GM19467 (cell line): ENCODE results near the gene IGBP1.
"Not testable (repeated sequence)": the region's sequence is repeated elsewhere in the genome, so short reads cannot be mapped to it uniquely, and the experiment has no call there.

Experiments
- ATAC-seq: cut with Tn5 transposase; IDR thresholded peaks from one replicate; pipeline ENCODE4 v1.9.1; 2021; ENCODE audit warnings: mild to moderate bottlenecking, moderate library complexity; ENCODE audit not compliant: unreplicated experiment

IGBP1 gene

GRCh38 chrX:70133303-70134115, at the start of gene IGBP1:
IGBP1 (plus strand) TSS chrX:70133447; CDS start chrX:70133948, 501 bp downstream.
- ATAC-seq, result peak; percentile 83

DNA sequence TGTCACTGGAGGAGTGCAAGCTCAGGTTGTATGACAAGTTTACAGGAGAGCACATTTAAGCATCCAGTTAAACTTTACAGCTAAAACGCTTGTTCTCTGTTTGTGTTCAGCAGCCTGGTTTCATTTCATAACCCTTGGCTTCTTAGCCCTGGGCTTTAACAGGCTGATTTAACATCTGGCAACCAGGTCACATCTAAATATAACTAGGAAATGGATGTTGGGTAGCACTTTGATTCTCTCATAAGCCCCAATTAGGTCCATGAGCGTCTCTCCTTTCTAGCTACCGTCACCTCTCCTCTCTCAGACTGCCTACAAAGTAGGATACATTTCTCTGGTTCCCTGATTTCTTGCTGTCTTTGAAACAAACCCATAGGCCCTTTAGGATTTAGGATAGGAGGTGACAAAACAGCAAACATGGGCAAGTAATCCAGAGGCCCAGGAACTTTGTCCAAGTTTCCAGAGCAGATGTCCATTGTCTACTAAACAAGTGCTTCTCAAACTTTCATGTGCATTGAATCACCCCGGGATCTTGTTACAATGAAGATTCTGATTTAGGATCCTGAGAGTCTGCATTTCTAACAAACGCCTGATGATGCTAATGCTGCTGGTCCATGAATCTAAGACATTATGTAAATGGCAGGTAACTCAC, 48.5 kb upstream of the IGBP1 start:
- ATAC-seq, result no peak

GRCh38 chrX:70087857-70088630, 45.2 kb upstream of the IGBP1 start:
- no peak for ATAC-seq

DNA sequence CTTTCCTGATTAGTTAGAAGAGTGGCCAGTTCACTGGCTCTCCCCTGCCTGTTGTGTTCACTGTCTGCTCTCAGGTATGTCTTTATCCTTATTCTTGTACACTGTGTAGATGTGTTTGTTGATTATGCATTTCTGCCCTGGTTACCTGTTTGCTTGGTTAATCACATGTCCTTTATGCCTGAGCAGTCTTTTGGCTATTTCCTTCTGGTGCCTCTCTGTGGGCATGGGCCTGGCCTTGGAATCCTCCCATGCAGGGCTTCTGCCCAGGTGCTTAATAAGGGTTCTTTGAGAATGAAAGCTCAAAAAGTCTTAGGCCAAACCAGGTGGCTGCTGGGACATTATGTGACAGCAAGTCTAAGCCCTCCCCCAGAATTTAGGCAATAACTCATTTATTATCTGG, 44.5 kb upstream of the IGBP1 start:
- ATAC-seq, result no peak

DNA sequence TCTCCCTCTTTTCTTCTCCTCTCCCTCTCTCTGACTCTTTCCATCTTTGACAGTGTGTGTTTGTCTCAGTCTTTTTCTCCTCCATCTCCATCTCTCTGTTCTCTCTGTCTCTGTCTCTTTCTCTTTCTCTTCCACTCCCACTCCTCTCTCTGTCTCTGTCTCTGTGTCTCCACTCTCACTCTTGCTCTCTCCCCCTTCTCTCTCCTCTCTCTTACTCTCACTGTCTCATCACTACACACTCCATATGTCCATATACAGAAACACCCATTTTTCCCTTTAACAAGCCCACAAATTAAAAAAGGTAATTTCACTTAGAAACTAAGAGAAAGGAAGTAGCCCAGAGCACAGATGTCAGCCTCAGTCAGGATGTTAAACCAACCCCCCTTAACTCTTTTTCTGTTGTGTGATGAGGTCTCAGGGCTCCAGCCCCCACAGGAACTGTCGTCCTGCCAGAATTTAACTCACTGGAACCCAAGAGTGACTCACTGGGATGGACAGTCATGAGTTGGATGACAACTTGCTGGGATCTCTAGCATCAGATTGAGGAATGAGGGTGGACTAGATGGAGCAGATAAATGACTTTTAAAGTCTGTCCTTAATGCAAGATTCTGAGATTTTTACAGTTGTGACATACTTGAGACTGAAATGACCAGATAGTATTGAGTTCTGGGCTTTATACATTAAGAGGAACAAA, 43.5 kb upstream of the IGBP1 start:
- no peak for ATAC-seq

DNA sequence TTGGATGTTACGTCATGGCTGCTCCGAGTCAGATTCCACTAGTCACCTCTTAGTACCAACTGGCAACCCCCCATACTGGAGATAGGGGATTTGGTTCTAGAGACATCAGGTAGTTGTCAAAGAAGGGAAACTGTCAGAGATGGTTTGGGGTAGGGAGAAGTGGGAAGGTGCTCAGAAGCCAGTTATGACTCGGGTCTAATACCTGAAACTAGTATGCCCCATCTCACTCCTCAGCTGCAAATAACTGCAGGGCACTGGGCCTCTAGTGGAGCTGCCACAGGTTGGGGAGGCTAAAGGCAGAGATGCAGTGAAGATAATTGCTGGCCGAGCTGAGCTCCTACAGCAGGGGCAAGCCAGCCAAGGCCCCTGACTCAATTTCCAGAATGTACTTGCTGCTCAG, 41.0 kb upstream of the IGBP1 start:
- ATAC-seq, result no peak

GRCh38 chrX:70096052-70096451, 37.2 kb upstream of the IGBP1 start:
- no peak for ATAC-seq

DNA sequence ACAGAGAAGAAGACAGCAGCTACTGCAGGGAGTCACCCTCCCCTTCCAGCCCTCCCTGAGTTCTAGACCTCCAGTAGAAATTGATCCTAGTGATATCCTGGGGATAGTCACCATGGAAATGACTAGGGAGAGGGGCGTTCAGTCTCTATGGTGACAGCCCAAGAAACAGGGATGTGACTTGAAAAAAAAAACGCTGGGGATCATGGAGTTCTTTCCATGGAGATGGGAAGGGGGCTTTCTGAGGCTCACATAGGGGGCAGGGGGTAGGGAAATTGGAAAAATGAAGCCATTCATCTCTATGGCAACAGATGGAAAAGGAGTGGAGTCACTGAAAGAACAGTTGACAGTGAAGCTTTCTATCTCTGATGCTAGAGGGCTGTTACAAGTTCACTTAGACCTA, 28.0 kb upstream of the IGBP1 start:
- no peak for ATAC-seq

- ATAC-seq, result not testable (repeated sequence)
Measured at GRCh38 chrX:70111436-70112026, 21.7 kb upstream of the IGBP1 start.

DNA sequence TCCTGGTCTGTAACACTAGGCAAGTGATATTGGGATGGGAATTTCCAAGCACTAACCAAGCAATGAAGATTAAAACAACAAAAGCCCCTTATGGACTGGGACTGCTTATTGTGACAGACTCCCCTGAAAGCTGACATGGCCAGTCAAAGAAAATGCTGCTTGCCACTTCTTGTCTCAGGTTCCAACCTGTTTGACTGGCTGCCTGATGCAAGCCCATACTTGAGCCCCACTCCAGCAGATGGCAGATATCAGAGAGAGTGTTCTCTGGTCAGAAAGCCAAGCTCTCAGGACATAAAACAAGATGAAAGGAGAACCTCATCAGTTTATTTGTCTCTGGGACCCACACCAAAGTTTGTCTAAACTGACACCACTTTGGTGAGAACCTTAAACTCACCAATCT, 15.5 kb upstream of the IGBP1 start:
- no peak for ATAC-seq

DNA sequence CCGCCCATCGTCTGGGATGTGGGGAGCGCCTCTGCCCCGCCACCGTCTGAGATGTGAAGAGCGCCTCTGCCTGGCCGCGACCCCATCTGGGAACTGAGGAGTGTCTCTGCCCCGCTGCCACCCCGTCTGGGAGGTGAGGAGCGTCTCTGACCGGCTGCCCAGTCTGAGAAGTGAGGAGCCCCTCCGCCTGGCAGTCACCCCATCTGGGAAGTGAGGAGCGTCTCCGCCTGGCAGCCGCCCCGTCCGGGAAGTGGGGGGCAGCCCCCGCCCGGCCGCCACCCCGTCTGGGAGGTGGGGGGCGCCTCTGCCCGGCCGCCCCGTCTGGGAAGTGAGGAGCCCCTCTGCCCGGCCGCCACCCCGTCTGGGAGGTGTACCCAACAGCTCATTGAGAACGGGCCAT, 10.2 kb upstream of the IGBP1 start:
- ATAC-seq, result not testable (repeated sequence)

- no peak for ATAC-seq
Measured at GRCh38 chrX:70124678-70125077, 8.6 kb upstream of the IGBP1 start.

DNA sequence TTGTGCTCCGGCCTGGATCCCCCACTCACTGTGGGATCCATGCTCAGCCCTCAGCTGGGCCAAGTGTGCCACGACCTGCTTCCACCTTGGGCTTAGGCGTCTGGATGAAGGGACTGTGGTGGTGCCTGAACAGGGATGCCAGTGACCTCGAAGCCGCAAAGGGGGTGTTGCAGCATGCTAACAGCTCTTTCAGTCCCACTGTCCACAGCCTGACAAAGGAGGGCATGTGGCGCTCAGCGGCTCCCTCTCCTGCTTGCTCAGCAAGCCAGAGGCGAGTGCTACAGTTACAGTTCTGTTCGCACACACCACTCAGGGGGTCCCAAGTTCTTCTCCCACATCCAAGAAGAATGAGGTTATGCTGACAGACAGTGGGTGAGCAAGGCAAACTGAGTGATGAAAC, 5.2 kb upstream of the IGBP1 start:
- ATAC-seq, result no peak

DNA sequence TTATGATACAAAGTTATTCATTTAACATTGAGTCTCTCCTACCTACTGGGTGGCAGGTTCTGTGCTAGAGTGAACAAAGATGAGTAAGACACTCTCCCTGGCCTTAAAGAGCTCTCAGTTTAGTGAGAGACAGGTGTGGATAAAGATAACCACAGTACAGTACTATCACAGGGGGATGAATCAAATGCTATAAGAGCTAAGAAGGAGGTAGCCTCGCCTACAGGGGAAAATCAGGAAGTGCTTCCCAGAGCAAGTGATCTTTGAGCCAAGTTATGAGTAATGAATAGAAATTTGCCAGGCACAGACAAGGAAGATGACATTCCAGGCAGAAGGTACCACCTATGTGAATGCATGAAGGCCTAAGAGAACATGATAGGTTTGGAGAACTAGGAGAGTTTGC, 3.4 kb upstream of the IGBP1 start:
- no peak for ATAC-seq

DNA sequence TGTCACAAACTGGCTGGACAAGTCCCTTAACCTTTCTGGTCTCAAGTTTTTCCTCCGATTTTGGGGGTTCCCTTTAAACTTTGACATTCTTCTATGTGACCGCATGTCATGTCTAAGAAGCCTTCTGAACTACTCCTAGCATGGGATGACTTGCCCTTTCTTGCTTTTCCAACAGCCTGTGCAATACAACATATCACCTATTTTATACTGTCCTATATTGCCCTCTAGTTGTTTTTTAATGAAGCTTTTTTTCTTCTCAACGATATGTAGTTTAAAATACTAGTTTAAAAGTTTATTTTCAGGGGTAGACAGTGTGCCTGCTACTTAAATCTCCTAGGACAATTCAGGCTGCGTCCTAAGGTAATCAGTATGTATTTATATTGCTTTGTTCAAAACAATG, 1.0 kb upstream of the IGBP1 start:
- ATAC-seq, result no peak

DNA sequence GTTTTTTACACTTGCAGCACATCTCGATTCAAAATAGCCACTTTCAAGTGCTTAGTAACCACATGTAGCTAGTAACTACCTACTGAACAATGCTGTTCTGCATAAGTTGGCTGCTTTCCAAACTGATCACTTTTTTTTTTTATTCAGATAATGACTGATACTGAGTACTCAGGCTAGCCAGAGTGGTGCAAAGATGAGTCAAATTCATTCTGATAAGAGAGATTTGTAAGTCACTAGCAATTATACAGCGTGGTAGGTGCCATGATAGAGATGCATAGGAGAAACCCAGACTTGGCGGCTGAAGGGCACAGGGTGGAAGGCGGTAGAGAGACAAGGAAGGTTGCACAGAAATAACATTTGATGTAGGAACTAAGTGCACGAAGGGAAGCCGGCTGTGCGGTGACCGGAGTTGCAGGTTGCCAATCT, 357 bp upstream of the IGBP1 start:
- ATAC-seq, result no peak

- ATAC-seq, result no peak
Measured at GRCh38 chrX:70134116-70134477, 850 bp downstream of the IGBP1 start.

DNA sequence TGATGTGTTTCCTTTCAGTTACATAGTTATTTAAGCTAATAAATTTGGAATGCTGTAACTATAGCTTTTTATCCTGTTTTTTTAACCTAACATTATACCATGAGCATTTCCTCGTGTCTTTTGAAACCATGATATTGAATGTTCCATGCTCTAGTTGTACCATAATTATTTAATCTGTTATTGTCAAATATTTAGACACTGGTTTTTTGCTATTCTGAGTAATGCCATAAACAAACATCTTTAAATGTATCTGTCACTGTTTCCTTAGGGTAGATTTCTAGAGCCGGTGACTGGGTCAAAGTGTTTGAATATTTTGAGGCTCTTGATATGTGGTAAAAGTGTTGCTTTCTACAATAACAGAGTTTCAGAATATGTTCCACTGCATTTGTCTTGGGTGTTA, 5.4 kb downstream of the IGBP1 start:
- no peak for ATAC-seq

DNA sequence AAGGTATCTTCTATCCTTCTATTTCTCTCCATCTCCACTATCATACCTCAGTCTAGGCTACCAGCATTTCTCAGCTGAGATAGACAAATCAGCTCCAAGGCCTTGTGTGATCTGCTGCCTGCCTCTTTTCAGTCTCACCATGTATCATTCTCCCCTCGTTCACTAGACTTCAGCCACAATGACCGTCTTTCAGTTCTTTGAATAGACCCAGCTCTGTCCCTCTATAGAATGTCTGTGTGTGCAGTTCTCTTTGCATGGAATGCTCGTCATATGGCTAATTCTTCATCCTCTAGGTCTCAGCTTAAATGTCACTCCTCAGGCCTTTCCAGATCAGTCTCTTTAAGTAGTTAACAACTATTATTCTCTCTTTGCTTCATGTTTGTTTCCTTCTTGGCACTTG, 6.5 kb downstream of the IGBP1 start:
- ATAC-seq, result no peak

DNA sequence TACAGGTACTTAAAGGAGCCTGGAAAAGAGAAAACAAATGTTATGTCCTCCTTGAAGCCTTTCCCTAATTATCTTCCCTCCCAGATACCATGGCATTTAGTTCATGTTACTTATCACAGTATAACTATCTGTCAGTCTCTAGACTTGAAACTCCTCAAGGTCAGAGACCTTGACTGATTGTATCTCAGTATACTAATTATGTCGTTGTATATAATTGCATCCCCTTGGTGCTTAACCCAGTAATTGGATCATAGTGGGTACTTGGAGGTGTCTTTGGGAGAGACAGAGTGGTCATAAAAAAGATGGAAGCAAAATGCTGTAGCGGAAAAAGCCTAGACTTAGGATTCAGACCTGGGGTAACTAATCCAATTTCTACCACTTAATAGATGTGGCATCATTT, 8.1 kb downstream of the IGBP1 start:
- ATAC-seq, result no peak
